ENCODE results near the gene TEC.

The TEC gene

GRCh38 chr4:48138936-48139335, 130.7 kb downstream of the TEC start:
- Histone ChIP-seq H3K9me3 (ENCODE audit: control insufficient read depth, low read length) (no peaks in the 10 kb centered on the region), H3K4me1 (ENCODE audit: control insufficient read depth, insufficient read depth, low read length, poor library complexity, severe bottlenecking) (no peaks in the 10 kb centered on the region), H3K36me3 (ENCODE audit: control insufficient read depth, insufficient read depth, low read length) (no peaks in the 10 kb centered on the region), H3K27ac (ENCODE audit: low read depth, low read length, severe bottlenecking) (no peak overlapping the region), H3K4me3 (ENCODE audit: extremely low read depth, insufficient read depth, low read length, poor library complexity, severe bottlenecking) (no peak overlapping the region)
- WGBS, 2 experiments (ENCODE audit: insufficient coverage in 2 of 2): 89 to 95% methylated on average over 2 to 3 of the region's 3 CpGs

GRCh38 chr4:48138511-48138910, 131.1 kb downstream of the TEC start:
- H3K4me3 ChIP-seq (ENCODE audit: extremely low read depth, insufficient read depth, low read length, poor library complexity, severe bottlenecking): no peak overlapping the region
- H3K27ac ChIP-seq (ENCODE audit: low read depth, low read length, severe bottlenecking): no peak overlapping the region
- 93 to 100% methylated on average over 2 to 3 of the region's 7 CpGs for WGBS, 2 experiments (ENCODE audit: insufficient coverage in 2 of 2)
- H3K36me3 ChIP-seq (ENCODE audit: control insufficient read depth, insufficient read depth, low read length): no peaks in the 10 kb centered on the region
- H3K9me3 ChIP-seq (ENCODE audit: control insufficient read depth, low read length): no peaks in the 10 kb centered on the region
- H3K4me1 ChIP-seq (ENCODE audit: control insufficient read depth, insufficient read depth, low read length, poor library complexity, severe bottlenecking): no peaks in the 10 kb centered on the region

GRCh38 chr4:48137846-48138245, 131.8 kb downstream of the TEC start:
- Histone ChIP-seq H3K9me3 (ENCODE audit: control insufficient read depth, low read length) (no peaks in the 10 kb centered on the region), H3K4me3 (ENCODE audit: extremely low read depth, insufficient read depth, low read length, poor library complexity, severe bottlenecking) (no peak overlapping the region), H3K27ac (ENCODE audit: low read depth, low read length, severe bottlenecking) (no peak overlapping the region), H3K36me3 (ENCODE audit: control insufficient read depth, insufficient read depth, low read length) (no peaks in the 10 kb centered on the region), H3K4me1 (ENCODE audit: control insufficient read depth, insufficient read depth, low read length, poor library complexity, severe bottlenecking) (no peaks in the 10 kb centered on the region)

- WGBS, 2 experiments (ENCODE audit: insufficient coverage in 2 of 2): 83 to 93% methylated on average over 3 to 4 of the region's 5 CpGs
- no peak within 1 kb of the TSS for H3K27ac ChIP-seq (ENCODE audit: low read depth, low read length, severe bottlenecking)
- H3K4me3 ChIP-seq (ENCODE audit: extremely low read depth, insufficient read depth, low read length, poor library complexity, severe bottlenecking): no peak within 1 kb of the TSS
- no peaks in the 10 kb centered on the region for H3K9me3 ChIP-seq (ENCODE audit: control insufficient read depth, low read length)
- H3K4me1 ChIP-seq (ENCODE audit: control insufficient read depth, insufficient read depth, low read length, poor library complexity, severe bottlenecking): no peaks in the 10 kb centered on the region
- no peaks in the 10 kb centered on the region for H3K36me3 ChIP-seq (ENCODE audit: control insufficient read depth, insufficient read depth, low read length)
Observed at GRCh38 chr4:48134081-48134480, 135.6 kb downstream of the TEC start, which contains the start of gene TXK. TSS of gene TXK (minus strand) at chr4:48134250. CDS start at chr4:48134170, 80 bp downstream.

- H3K4me3 ChIP-seq (ENCODE audit: extremely low read depth, insufficient read depth, low read length, poor library complexity, severe bottlenecking): no peak overlapping the region
- no peaks in the 10 kb centered on the region for H3K9me3 ChIP-seq (ENCODE audit: control insufficient read depth, low read length)
- no peaks in the 10 kb centered on the region for H3K4me1 ChIP-seq (ENCODE audit: control insufficient read depth, insufficient read depth, low read length, poor library complexity, severe bottlenecking)
- H3K36me3 ChIP-seq (ENCODE audit: control insufficient read depth, insufficient read depth, low read length): no peaks in the 10 kb centered on the region
- H3K27ac ChIP-seq (ENCODE audit: low read depth, low read length, severe bottlenecking): no peak overlapping the region
Observed at GRCh38 chr4:48133669-48134068, 136.0 kb downstream of the TEC start.

GRCh38 chr4:48131736-48132135, 137.9 kb downstream of the TEC start:
- Histone ChIP-seq H3K9me3 (ENCODE audit: control insufficient read depth, low read length) (no peaks in the 10 kb centered on the region), H3K4me1 (ENCODE audit: control insufficient read depth, insufficient read depth, low read length, poor library complexity, severe bottlenecking) (peaks cover 9% of the 10 kb centered on the region), H3K4me3 (ENCODE audit: extremely low read depth, insufficient read depth, low read length, poor library complexity, severe bottlenecking) (no peak overlapping the region), H3K36me3 (ENCODE audit: control insufficient read depth, insufficient read depth, low read length) (no peaks in the 10 kb centered on the region), H3K27ac (ENCODE audit: low read depth, low read length, severe bottlenecking) (no peak overlapping the region)
- WGBS, 2 experiments (ENCODE audit: insufficient coverage in 2 of 2): 100% methylated on average over 1 of the region's 4 CpGs; no CpG with 5 or more reads in 1 of the 2 experiments

GRCh38 chr4:48130100-48130499, 139.5 kb downstream of the TEC start:
- H3K27ac ChIP-seq (ENCODE audit: low read depth, low read length, severe bottlenecking): no peak overlapping the region
- peaks cover 9% of the 10 kb centered on the region for H3K4me1 ChIP-seq (ENCODE audit: control insufficient read depth, insufficient read depth, low read length, poor library complexity, severe bottlenecking)
- no peak overlapping the region for H3K4me3 ChIP-seq (ENCODE audit: extremely low read depth, insufficient read depth, low read length, poor library complexity, severe bottlenecking)
- 77 to 84% methylated on average over 6 of the region's 7 CpGs for WGBS, 2 experiments (ENCODE audit: insufficient coverage in 2 of 2)
- no peaks in the 10 kb centered on the region for H3K36me3 ChIP-seq (ENCODE audit: control insufficient read depth, insufficient read depth, low read length)
- H3K9me3 ChIP-seq (ENCODE audit: control insufficient read depth, low read length): no peaks in the 10 kb centered on the region

GRCh38 chr4:48129307-48130014, 140.2 kb downstream of the TEC start:
- Histone ChIP-seq H3K36me3 (ENCODE audit: control insufficient read depth, insufficient read depth, low read length) (no peaks in the 10 kb centered on the region), H3K4me1 (ENCODE audit: control insufficient read depth, insufficient read depth, low read length, poor library complexity, severe bottlenecking) (peaks cover 9% of the 10 kb centered on the region), H3K4me3 (ENCODE audit: extremely low read depth, insufficient read depth, low read length, poor library complexity, severe bottlenecking) (no peak overlapping the region), H3K9me3 (ENCODE audit: control insufficient read depth, low read length) (no peaks in the 10 kb centered on the region), H3K27ac (ENCODE audit: low read depth, low read length, severe bottlenecking) (no peak overlapping the region)
- WGBS, 2 experiments (ENCODE audit: insufficient coverage in 2 of 2): 86 to 96% methylated on average over 5 to 8 of the region's 9 CpGs

- WGBS, 2 experiments (ENCODE audit: insufficient coverage in 2 of 2): 31 to 36% methylated on average over 9 to 10 of the region's 13 CpGs
- Histone ChIP-seq H3K27ac (ENCODE audit: low read depth, low read length, severe bottlenecking) (peak overlapping the region; percentile 76), H3K36me3 (ENCODE audit: control insufficient read depth, insufficient read depth, low read length) (no peaks in the 10 kb centered on the region), H3K9me3 (ENCODE audit: control insufficient read depth, low read length) (no peaks in the 10 kb centered on the region), H3K4me1 (ENCODE audit: control insufficient read depth, insufficient read depth, low read length, poor library complexity, severe bottlenecking) (peaks cover 9% of the 10 kb centered on the region), H3K4me3 (ENCODE audit: extremely low read depth, insufficient read depth, low read length, poor library complexity, severe bottlenecking) (no peak overlapping the region)
Observed at GRCh38 chr4:48127682-48128404, 141.8 kb downstream of the TEC start.

- H3K4me3 ChIP-seq (ENCODE audit: extremely low read depth, insufficient read depth, low read length, poor library complexity, severe bottlenecking): no peak overlapping the region
- peak overlapping the region; percentile 76 for H3K27ac ChIP-seq (ENCODE audit: low read depth, low read length, severe bottlenecking)
- peaks cover 9% of the 10 kb centered on the region for H3K4me1 ChIP-seq (ENCODE audit: control insufficient read depth, insufficient read depth, low read length, poor library complexity, severe bottlenecking)
- 12 to 31% methylated on average over 2 of the region's 3 CpGs for whole genome bisulfite sequencing, 2 experiments (ENCODE audit: insufficient coverage in 2 of 2)
- H3K36me3 ChIP-seq (ENCODE audit: control insufficient read depth, insufficient read depth, low read length): no peaks in the 10 kb centered on the region
- H3K9me3 ChIP-seq (ENCODE audit: control insufficient read depth, low read length): no peaks in the 10 kb centered on the region
Observed at GRCh38 chr4:48127231-48127630, 142.4 kb downstream of the TEC start.

- no CpG with 5 or more reads among the region's 1 CpG for WGBS, 2 experiments (ENCODE audit: insufficient coverage in 2 of 2)
- peaks cover 9% of the 10 kb centered on the region for H3K4me1 ChIP-seq (ENCODE audit: control insufficient read depth, insufficient read depth, low read length, poor library complexity, severe bottlenecking)
- H3K4me3 ChIP-seq (ENCODE audit: extremely low read depth, insufficient read depth, low read length, poor library complexity, severe bottlenecking): no peak overlapping the region
- no peaks in the 10 kb centered on the region for H3K36me3 ChIP-seq (ENCODE audit: control insufficient read depth, insufficient read depth, low read length)
- no peak overlapping the region for H3K27ac ChIP-seq (ENCODE audit: low read depth, low read length, severe bottlenecking)
- no peaks in the 10 kb centered on the region for H3K9me3 ChIP-seq (ENCODE audit: control insufficient read depth, low read length)
Observed at GRCh38 chr4:48126621-48127020, 143.0 kb downstream of the TEC start.
